Spleen (tissue), 7 donors: ENCODE measurements around the gene TRAIP.

Experiments used
- POLR2A ChIP-seq, 3 donors: fragments of 450-650 bp; IDR thresholded peaks; one replicate each; pipeline ENCODE4 v1.5.1; 2017; ENCODE audit warnings: antibody characterized with exemption in 3 of 3, mild to moderate bottlenecking in 1 of 3
- POLR2AphosphoS5 ChIP-seq, 3 donors: sonication (generic); formaldehyde crosslinking; IDR thresholded peaks; one replicate each; pipeline ENCODE4 v1.5.1; 2017; ENCODE audit warnings: antibody characterized with exemption in 3 of 3
- TF ChIP-seq, protein P1 (sequence below), 11 experiments: fragments of 200-600 bp in 7 of 11; fragments of 450-650 bp in 4 of 11; sonication (generic) in 4 of 11; IDR thresholded peaks in 8 of 11; conservative IDR thresholded peaks in 3 of 11; 1 replicate in 7 of 11; 2 replicates in 4 of 11; pipeline versions ENCODE4 v1.4.0 to v1.8.0; 2016 to 2021; ENCODE audit warnings: antibody characterized with exemption in 11 of 11, inconsistent platforms in 4 of 11, mild to moderate bottlenecking in 1 of 11
- donor health status: DM: no; HTN: no; CAD: no; lungs with moderate emphysema.
- donor health status: DM: no; HTN: no; CAD: no.
- donor health status: DM: no; HTN: no; CAD: no.

DNA sequence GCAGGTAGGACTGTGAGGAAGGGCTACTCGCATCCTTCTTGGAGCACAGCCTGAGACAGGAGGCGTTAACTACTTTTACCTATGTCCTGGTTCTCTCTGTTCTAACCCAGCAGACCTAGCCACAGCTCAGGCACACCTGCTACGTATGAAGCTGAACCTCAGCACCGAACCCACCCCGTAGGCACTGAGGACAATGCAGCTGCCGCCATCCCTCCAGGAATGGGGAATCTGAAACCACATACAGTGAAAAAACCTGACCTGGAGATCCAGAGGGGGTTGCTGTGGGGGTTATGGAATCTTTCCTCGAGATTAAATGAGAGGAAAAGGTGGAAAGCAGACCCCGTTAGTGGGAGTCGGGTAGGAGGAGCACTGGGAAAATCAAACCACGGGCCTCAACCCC lies 32.9 kb upstream of the TRAIP start:
- TF ChIP-seq POLR2A (IDR thresholded peaks at IDR 0.05) = no peak
- TF ChIP-seq, protein P1, sequence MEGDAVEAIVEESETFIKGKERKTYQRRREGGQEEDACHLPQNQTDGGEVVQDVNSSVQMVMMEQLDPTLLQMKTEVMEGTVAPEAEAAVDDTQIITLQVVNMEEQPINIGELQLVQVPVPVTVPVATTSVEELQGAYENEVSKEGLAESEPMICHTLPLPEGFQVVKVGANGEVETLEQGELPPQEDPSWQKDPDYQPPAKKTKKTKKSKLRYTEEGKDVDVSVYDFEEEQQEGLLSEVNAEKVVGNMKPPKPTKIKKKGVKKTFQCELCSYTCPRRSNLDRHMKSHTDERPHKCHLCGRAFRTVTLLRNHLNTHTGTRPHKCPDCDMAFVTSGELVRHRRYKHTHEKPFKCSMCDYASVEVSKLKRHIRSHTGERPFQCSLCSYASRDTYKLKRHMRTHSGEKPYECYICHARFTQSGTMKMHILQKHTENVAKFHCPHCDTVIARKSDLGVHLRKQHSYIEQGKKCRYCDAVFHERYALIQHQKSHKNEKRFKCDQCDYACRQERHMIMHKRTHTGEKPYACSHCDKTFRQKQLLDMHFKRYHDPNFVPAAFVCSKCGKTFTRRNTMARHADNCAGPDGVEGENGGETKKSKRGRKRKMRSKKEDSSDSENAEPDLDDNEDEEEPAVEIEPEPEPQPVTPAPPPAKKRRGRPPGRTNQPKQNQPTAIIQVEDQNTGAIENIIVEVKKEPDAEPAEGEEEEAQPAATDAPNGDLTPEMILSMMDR (IDR thresholded peaks at IDR 0.05 in 8 of 11, conservative IDR thresholded peaks at IDR 0.05 in 3 of 11) = no peak
- no peak for TF ChIP-seq POLR2AphosphoS5 (IDR thresholded peaks at IDR 0.05)
